Progenitor cell of endocrine pancreas (in vitro differentiated cells): Measurements from ENCODE around the gene ANG. TPM values are rescaled to one million over a fixed set of nuclear protein-coding genes. Genes with fewer than 3 reads are reported as not detected.
"Not testable (repeated sequence)": the region's sequence is repeated elsewhere in the genome, so short reads cannot be mapped to it uniquely, and the experiment has no call there.

ENCODE experiments used
- DNase-seq: peaks from one replicate; pipeline ENCODE4 v3.0.0; 2021; ENCODE audit warnings: low spot score; ENCODE audit not compliant: unreplicated experiment
- H3K27ac Mint-ChIP-seq: 2 replicates; pipeline ENCODE4 v1.8.0; 2021; ENCODE audit warnings: mild to moderate bottlenecking, moderate library complexity, mixed read lengths
- H3K27me3 Mint-ChIP-seq: 2 replicates; pipeline ENCODE4 v1.8.0; 2021; ENCODE audit warnings: mixed read lengths
- H3K36me3 Mint-ChIP-seq: 2 replicates; pipeline ENCODE4 v1.8.0; 2022; ENCODE audit warnings: mixed read lengths; ENCODE audit not compliant: insufficient read depth
- H3K4me1 Mint-ChIP-seq: 2 replicates; pipeline ENCODE4 v1.8.0; 2021; ENCODE audit warnings: low read depth, mixed read lengths
- H3K4me3 Mint-ChIP-seq: 2 replicates; pipeline ENCODE4 v1.8.0; 2021; ENCODE audit warnings: low read depth, mild to moderate bottlenecking, moderate library complexity, mixed read lengths
- H3K9me3 Mint-ChIP-seq: 2 replicates; pipeline ENCODE4 v1.8.0; 2021; ENCODE audit warnings: low read depth, mixed read lengths
- total RNA-seq: library from RNA; stranded (reverse); gene quantifications from 2 replicates; pipeline ENCODE4 v1.2.1, GENCODE V29; 2021
- TF ChIP-seq, protein P1 (sequence below): fragments of 200-600 bp; sonication (generic); IDR thresholded peaks from one replicate; pipeline ENCODE4 v1.5.0; 2021; ENCODE audit warnings: antibody characterized with exemption, mild to moderate bottlenecking; ENCODE audit not compliant: unreplicated experiment

The ANG gene
- total RNA-seq, 1 donor from 2014 or later, result 8.0 TPM

DNA sequence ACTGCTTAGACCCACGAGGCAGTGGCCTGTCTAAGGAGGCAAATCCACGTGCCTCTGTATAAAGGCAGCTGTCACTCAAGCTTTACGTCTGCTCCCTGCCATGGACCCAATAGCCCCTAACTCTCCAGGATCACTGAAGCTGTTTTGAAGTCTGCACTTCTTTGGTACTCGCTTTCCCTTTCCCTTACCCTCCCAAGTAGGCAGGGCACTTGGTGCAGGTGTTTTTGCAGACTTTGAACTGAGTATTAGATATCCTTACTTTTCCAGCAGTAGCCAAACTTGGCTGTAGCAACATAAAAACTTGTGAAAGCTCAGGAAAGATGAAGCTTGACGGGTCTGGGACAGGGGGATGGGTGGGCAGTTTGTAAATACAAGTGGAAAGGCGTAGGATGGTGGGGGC is 29.2 kb upstream of the ANG start:
- Mint-ChIP-seq H3K4me1 (no peaks in the 10 kb centered on the region), H3K27me3 (peaks cover 87% of the 10 kb centered on the region), H3K9me3 (no peaks in the 10 kb centered on the region), H3K27ac (no peak overlapping the region), H3K4me3 (no peak overlapping the region), H3K36me3 (no peaks in the 10 kb centered on the region)
- DNase-seq, result no peak
- TF ChIP-seq, protein P1, sequence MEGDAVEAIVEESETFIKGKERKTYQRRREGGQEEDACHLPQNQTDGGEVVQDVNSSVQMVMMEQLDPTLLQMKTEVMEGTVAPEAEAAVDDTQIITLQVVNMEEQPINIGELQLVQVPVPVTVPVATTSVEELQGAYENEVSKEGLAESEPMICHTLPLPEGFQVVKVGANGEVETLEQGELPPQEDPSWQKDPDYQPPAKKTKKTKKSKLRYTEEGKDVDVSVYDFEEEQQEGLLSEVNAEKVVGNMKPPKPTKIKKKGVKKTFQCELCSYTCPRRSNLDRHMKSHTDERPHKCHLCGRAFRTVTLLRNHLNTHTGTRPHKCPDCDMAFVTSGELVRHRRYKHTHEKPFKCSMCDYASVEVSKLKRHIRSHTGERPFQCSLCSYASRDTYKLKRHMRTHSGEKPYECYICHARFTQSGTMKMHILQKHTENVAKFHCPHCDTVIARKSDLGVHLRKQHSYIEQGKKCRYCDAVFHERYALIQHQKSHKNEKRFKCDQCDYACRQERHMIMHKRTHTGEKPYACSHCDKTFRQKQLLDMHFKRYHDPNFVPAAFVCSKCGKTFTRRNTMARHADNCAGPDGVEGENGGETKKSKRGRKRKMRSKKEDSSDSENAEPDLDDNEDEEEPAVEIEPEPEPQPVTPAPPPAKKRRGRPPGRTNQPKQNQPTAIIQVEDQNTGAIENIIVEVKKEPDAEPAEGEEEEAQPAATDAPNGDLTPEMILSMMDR, result no peak

- H3K4me3 Mint-ChIP-seq, result no peak overlapping the region
- peaks cover 89% of the 10 kb centered on the region for H3K27me3 Mint-ChIP-seq
- TF ChIP-seq, protein P1, result no peak
- DNase-seq, result no peak
- no peaks in the 10 kb centered on the region for H3K4me1 Mint-ChIP-seq
- H3K9me3 Mint-ChIP-seq, result no peaks in the 10 kb centered on the region
- no peak overlapping the region for H3K27ac Mint-ChIP-seq
- no peaks in the 10 kb centered on the region for H3K36me3 Mint-ChIP-seq
Measured at GRCh38 chr14:20659813-20660395, 28.7 kb upstream of the ANG start.

- no peaks in the 10 kb centered on the region for H3K4me1 Mint-ChIP-seq
- H3K9me3 Mint-ChIP-seq, result no peaks in the 10 kb centered on the region
- peaks cover 83% of the 10 kb centered on the region for H3K27me3 Mint-ChIP-seq
- H3K36me3 Mint-ChIP-seq, result no peaks in the 10 kb centered on the region
- H3K4me3 Mint-ChIP-seq, result no peak overlapping the region
- TF ChIP-seq, protein P1, result no peak
- DNase-seq, result no peak
- H3K27ac Mint-ChIP-seq, result no peak overlapping the region
Measured at GRCh38 chr14:20661197-20661596, 27.4 kb upstream of the ANG start.

- H3K9me3 Mint-ChIP-seq, result no peaks in the 10 kb centered on the region
- TF ChIP-seq, protein P1, result peak; percentile 40
- H3K36me3 Mint-ChIP-seq, result no peaks in the 10 kb centered on the region
- peaks cover 71% of the 10 kb centered on the region for H3K27me3 Mint-ChIP-seq
- no peaks in the 10 kb centered on the region for H3K4me1 Mint-ChIP-seq
- no peak overlapping the region for H3K27ac Mint-ChIP-seq
- DNase-seq, result no peak
- peak overlapping the region; percentile 14 for H3K4me3 Mint-ChIP-seq
Measured at GRCh38 chr14:20662968-20663732, 25.4 kb upstream of the ANG start.

GRCh38 chr14:20666400-20666961 is 22.1 kb upstream of the ANG start:
- H3K36me3 Mint-ChIP-seq, H3K9me3 Mint-ChIP-seq, H3K27ac Mint-ChIP-seq, DNase-seq, H3K4me1 Mint-ChIP-seq, H3K4me3 Mint-ChIP-seq: not testable (repeated sequence)
- H3K27me3 Mint-ChIP-seq, result peaks cover 48% of the 10 kb centered on the region

DNA sequence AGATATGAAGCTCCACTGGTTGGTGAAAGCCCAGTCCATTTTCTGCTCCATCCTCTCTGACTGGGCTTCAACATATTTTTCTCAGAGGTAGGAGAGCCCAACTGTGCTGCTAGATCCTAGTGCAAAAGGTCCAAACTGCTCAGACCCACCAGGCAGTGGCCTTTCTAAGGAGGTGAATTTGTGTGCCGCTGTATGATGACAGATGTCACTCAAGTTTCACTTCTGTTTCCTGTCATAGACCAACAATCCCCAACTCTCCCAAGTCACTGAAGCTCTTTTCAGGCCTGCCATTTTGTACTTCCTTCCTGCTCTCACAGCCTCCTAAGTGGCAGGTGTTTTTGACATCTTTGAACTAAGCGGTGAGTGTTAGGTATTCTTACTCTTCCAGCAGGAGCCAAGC is 20.6 kb upstream of the ANG start:
- peaks cover 33% of the 10 kb centered on the region for H3K27me3 Mint-ChIP-seq
- no peak for DNase-seq
- no peak overlapping the region for H3K27ac Mint-ChIP-seq
- no peak overlapping the region for H3K4me3 Mint-ChIP-seq
- H3K9me3 Mint-ChIP-seq, result no peaks in the 10 kb centered on the region
- peaks cover 8% of the 10 kb centered on the region for H3K4me1 Mint-ChIP-seq
- no peaks in the 10 kb centered on the region for H3K36me3 Mint-ChIP-seq
- TF ChIP-seq, protein P1, result no peak
